ENCODE results near the gene RAB44. TPM values are rescaled to one million over a fixed set of nuclear protein-coding genes. Genes with fewer than 3 reads are reported as not detected.

RAB44 gene
- total RNA-seq, 1 donor from 2014 or later: not detected

- Mint-ChIP-seq H3K4me3 (ENCODE audit: unreplicated experiment) (no peak overlapping the region), H3K36me3 (ENCODE audit: unreplicated experiment) (peaks cover 6% of the 10 kb centered on the region), H3K4me1 (ENCODE audit: low read depth, unreplicated experiment) (peaks cover 5% of the 10 kb centered on the region), H3K27me3 (ENCODE audit: unreplicated experiment) (no peaks in the 10 kb centered on the region), H3K27ac (ENCODE audit: unreplicated experiment) (no peak overlapping the region), H3K9me3 (ENCODE audit: unreplicated experiment) (peaks cover 3% of the 10 kb centered on the region)
- DNase-seq: no peak
- no peak for TF ChIP-seq CTCF (IDR thresholded peaks at IDR 0.05; ENCODE audit: partially characterized antibody, unreplicated experiment)
Measured at GRCh38 chr6:36749829-36750489, 52.3 kb downstream of the RAB44 start.

GRCh38 chr6:36751091-36751490 is 53.5 kb downstream of the RAB44 start:
- Mint-ChIP-seq H3K4me1 (ENCODE audit: low read depth, unreplicated experiment) (peaks cover 5% of the 10 kb centered on the region), H3K4me3 (ENCODE audit: unreplicated experiment) (no peak overlapping the region), H3K36me3 (ENCODE audit: unreplicated experiment) (peaks cover 6% of the 10 kb centered on the region), H3K9me3 (ENCODE audit: unreplicated experiment) (peaks cover 3% of the 10 kb centered on the region), H3K27ac (ENCODE audit: unreplicated experiment) (no peak overlapping the region), H3K27me3 (ENCODE audit: unreplicated experiment) (no peaks in the 10 kb centered on the region)
- TF ChIP-seq CTCF (IDR thresholded peaks at IDR 0.05; ENCODE audit: partially characterized antibody, unreplicated experiment): no peak
- no peak for DNase-seq

- Mint-ChIP-seq H3K27ac (ENCODE audit: unreplicated experiment) (no peak overlapping the region), H3K9me3 (ENCODE audit: unreplicated experiment) (peaks cover 3% of the 10 kb centered on the region), H3K27me3 (ENCODE audit: unreplicated experiment) (no peaks in the 10 kb centered on the region), H3K4me3 (ENCODE audit: unreplicated experiment) (no peak overlapping the region), H3K4me1 (ENCODE audit: low read depth, unreplicated experiment) (peaks cover 5% of the 10 kb centered on the region), H3K36me3 (ENCODE audit: unreplicated experiment) (peaks cover 6% of the 10 kb centered on the region)
- TF ChIP-seq CTCF (IDR thresholded peaks at IDR 0.05; ENCODE audit: partially characterized antibody, unreplicated experiment): no peak
- DNase-seq: no peak
Measured at GRCh38 chr6:36751833-36752186, 54.2 kb downstream of the RAB44 start.

- TF ChIP-seq CTCF (IDR thresholded peaks at IDR 0.05; ENCODE audit: partially characterized antibody, unreplicated experiment): no peak
- H3K4me1 Mint-ChIP-seq (ENCODE audit: low read depth, unreplicated experiment): peaks cover 5% of the 10 kb centered on the region
- H3K9me3 Mint-ChIP-seq (ENCODE audit: unreplicated experiment): peaks cover 3% of the 10 kb centered on the region
- H3K27me3 Mint-ChIP-seq (ENCODE audit: unreplicated experiment): no peaks in the 10 kb centered on the region
- no peak overlapping the region for H3K27ac Mint-ChIP-seq (ENCODE audit: unreplicated experiment)
- no peak overlapping the region for H3K4me3 Mint-ChIP-seq (ENCODE audit: unreplicated experiment)
- H3K36me3 Mint-ChIP-seq (ENCODE audit: unreplicated experiment): peaks cover 6% of the 10 kb centered on the region
- DNase-seq: no peak
Measured at GRCh38 chr6:36752187-36752885, 54.7 kb downstream of the RAB44 start.

GRCh38 chr6:36752886-36753506 is 55.4 kb downstream of the RAB44 start:
- Mint-ChIP-seq H3K27me3 (ENCODE audit: unreplicated experiment) (no peaks in the 10 kb centered on the region), H3K4me1 (ENCODE audit: low read depth, unreplicated experiment) (peaks cover 5% of the 10 kb centered on the region), H3K36me3 (ENCODE audit: unreplicated experiment) (peaks cover 6% of the 10 kb centered on the region), H3K9me3 (ENCODE audit: unreplicated experiment) (peaks cover 3% of the 10 kb centered on the region), H3K4me3 (ENCODE audit: unreplicated experiment) (no peak overlapping the region), H3K27ac (ENCODE audit: unreplicated experiment) (no peak overlapping the region)
- DNase-seq: no peak
- no peak for TF ChIP-seq CTCF (IDR thresholded peaks at IDR 0.05; ENCODE audit: partially characterized antibody, unreplicated experiment)

Measured in glutamatergic neuron (in vitro differentiated cells).